H1 (cell line): ENCODE measurements around the gene SYMPK.

Experiments used
- GTF2F1 ChIP-seq: IDR thresholded peaks from 2 replicates; pipeline ENCODE4 v1.6.1; 2012; ENCODE audit warnings: low read depth, low read length, improper control_type of control experiment, borderline replicate concordance
- POLR2AphosphoS5 ChIP-seq: IDR thresholded peaks from 2 replicates; pipeline ENCODE4 v1.6.1; 2011; ENCODE audit warnings: low read depth, low read length
- TAF1 ChIP-seq: IDR thresholded peaks from 2 replicates; pipeline ENCODE4 v1.6.1; 2011; ENCODE audit warnings: mild to moderate bottlenecking, low read depth, low read length
- USF2 ChIP-seq: IDR thresholded peaks from 2 replicates; pipeline ENCODE4 v1.6.1; 2011; ENCODE audit warnings: low read length, improper control_type of control experiment

GRCh38 chr19:45883586-45883880 is 20.6 kb upstream of the SYMPK start:
- TF ChIP-seq USF2 = no peak
- no peak for TF ChIP-seq POLR2AphosphoS5
- no peak for TF ChIP-seq TAF1
- TF ChIP-seq GTF2F1 = no peak
